ENCODE data around the gene CAPN1.

DNA sequence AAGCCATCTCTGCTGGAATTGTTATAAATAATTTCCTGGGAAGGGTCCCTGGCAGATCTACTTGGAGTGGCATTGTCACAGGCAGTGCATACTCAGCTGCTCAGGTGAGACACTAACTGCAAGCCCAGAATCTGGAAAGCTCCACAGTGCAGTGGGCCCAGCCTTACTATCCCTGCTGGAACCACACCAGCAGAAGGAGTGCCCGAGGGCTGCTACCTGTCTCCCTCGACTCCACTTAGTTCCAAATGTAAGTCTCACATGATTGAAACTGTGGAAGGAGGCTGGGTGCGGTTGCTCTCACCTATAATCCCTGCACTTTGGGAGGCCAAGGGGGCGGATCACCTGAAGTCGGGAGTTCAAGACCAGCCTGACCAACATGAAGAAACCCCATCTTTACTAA lies 33.1 kb upstream of the CAPN1 start:
- TF ChIP-seq POLR2AphosphoS5 (IDR thresholded peaks at IDR 0.05), result no peak
- TF ChIP-seq, protein P1, sequence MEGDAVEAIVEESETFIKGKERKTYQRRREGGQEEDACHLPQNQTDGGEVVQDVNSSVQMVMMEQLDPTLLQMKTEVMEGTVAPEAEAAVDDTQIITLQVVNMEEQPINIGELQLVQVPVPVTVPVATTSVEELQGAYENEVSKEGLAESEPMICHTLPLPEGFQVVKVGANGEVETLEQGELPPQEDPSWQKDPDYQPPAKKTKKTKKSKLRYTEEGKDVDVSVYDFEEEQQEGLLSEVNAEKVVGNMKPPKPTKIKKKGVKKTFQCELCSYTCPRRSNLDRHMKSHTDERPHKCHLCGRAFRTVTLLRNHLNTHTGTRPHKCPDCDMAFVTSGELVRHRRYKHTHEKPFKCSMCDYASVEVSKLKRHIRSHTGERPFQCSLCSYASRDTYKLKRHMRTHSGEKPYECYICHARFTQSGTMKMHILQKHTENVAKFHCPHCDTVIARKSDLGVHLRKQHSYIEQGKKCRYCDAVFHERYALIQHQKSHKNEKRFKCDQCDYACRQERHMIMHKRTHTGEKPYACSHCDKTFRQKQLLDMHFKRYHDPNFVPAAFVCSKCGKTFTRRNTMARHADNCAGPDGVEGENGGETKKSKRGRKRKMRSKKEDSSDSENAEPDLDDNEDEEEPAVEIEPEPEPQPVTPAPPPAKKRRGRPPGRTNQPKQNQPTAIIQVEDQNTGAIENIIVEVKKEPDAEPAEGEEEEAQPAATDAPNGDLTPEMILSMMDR (IDR thresholded peaks at IDR 0.05), result no peak
- no peak for TF ChIP-seq EP300 (IDR thresholded peaks at IDR 0.05)
